Left ventricle myocardium inferior (tissue), 1 donor: ENCODE results near the gene SIPA1L2. TPM values are rescaled to one million over a fixed set of nuclear protein-coding genes. Genes with fewer than 3 reads are reported as not detected.

ENCODE experiments used
- DNase-seq: peaks from one replicate; pipeline ENCODE4 v3.0.0-alpha.2; 2020
- H3K27ac ChIP-seq: fragments of 200-600 bp; replicated peaks from 2 replicates; pipeline ENCODE4 v1.8.0; 2021
- H3K27me3 ChIP-seq: fragments of 200-600 bp; 2 replicates; pipeline ENCODE4 v1.8.0; 2021; ENCODE audit warnings: low read depth
- H3K36me3 ChIP-seq: fragments of 200-600 bp; 2 replicates; pipeline ENCODE4 v1.8.0; 2021
- H3K4me1 ChIP-seq: fragments of 200-600 bp; 2 replicates; pipeline ENCODE4 v1.8.0; 2021
- H3K4me3 ChIP-seq: fragments of 200-600 bp; 2 replicates; pipeline ENCODE4 v1.8.0; 2021; ENCODE audit warnings: mild to moderate bottlenecking, moderate library complexity
- H3K9me3 ChIP-seq: fragments of 200-600 bp; replicated peaks from 2 replicates; pipeline ENCODE4 v1.8.0; 2021
- intact Hi-C: fragments of 100-400 bp; cut with micrococcal nuclease; formaldehyde crosslinking; loops from one replicate; pipeline ENCODE4 v1.11.0; 2022
- total RNA-seq: library from RNA; stranded (reverse); fragmentation: NEBNext Ultra II Directional; extraction: Animal tissue kit (Norgen Biotek cat#: 25700); gene quantifications from one replicate; pipeline ENCODE4 v1.2.1, GENCODE V29; 2021
- TF ChIP-seq, protein P1 (sequence below): fragments of 200-600 bp; IDR thresholded peaks from 2 replicates; pipeline ENCODE4 v1.8.0; 2021; ENCODE audit warnings: antibody characterized with exemption, mild to moderate bottlenecking, borderline replicate concordance
- donor health status: DM: no; HTN: yes; CAD: no; lungs with severe emphysema.

The SIPA1L2 gene
- total RNA-seq, 1 donor from 2014 or later, result 127 TPM

DNA sequence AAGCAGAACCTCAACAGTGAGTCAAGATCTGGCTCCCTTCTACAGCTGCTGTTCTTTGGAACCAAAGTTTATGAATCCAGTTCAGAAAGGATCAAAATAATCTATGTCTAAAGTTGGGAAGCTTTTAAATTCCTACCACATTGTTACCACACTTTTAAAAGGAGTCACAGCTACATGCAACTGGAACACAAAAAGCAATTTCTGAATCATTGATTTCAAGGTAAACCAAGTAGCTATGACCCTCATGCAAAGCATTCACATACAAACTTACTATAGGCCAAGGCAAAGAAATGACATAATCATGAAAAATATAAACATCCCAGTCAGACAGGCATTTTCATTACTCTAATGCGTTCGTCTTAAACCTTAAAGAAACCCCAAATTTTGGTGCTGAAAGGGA is 3.5 kb downstream of the SIPA1L2 start:
- Histone ChIP-seq H3K4me1 (peaks cover 90% of the 10 kb centered on the region), H3K27ac (no peak overlapping the region), H3K4me3 (peak overlapping the region; percentile 91), H3K27me3 (no peaks in the 10 kb centered on the region), H3K36me3 (no peaks in the 10 kb centered on the region), H3K9me3 (no peaks in the 10 kb centered on the region)
- TF ChIP-seq, protein P1, sequence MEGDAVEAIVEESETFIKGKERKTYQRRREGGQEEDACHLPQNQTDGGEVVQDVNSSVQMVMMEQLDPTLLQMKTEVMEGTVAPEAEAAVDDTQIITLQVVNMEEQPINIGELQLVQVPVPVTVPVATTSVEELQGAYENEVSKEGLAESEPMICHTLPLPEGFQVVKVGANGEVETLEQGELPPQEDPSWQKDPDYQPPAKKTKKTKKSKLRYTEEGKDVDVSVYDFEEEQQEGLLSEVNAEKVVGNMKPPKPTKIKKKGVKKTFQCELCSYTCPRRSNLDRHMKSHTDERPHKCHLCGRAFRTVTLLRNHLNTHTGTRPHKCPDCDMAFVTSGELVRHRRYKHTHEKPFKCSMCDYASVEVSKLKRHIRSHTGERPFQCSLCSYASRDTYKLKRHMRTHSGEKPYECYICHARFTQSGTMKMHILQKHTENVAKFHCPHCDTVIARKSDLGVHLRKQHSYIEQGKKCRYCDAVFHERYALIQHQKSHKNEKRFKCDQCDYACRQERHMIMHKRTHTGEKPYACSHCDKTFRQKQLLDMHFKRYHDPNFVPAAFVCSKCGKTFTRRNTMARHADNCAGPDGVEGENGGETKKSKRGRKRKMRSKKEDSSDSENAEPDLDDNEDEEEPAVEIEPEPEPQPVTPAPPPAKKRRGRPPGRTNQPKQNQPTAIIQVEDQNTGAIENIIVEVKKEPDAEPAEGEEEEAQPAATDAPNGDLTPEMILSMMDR, result no peak
- no peak for DNase-seq
- intact Hi-C loops, result loop anchor here (10.0 kb wide), 3 partner anchors 62 to 192 kb away; no protein-coding TSS in a partner anchor

DNA sequence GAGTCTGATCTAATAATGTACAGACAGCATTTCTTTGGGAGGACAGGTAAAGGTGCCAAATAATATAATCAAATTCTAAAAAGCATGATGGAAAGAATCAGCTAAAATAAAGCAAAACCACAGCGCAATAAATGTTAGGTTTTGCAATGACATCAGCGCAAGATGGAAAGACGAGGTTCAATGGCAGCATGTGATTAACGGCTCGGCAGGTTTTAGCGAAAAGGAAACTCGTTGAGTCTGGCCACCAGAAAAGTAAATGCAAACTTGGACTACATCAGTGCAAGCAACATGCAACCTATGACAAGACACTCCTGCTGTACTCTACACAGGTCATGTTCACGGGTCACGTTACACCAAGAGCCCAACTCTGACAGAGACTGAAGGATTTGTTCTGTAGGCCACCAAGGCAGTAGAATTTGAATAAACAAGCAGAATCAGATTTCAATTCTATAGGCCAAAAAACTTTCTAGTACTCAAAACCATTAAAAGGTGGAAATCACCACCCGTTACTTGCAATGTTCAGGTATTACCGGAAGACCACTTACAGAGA is 4.5 kb downstream of the SIPA1L2 start:
- no peaks in the 10 kb centered on the region for H3K27me3 ChIP-seq
- no peaks in the 10 kb centered on the region for H3K36me3 ChIP-seq
- intact Hi-C loops, result loop anchor here (10.0 kb wide), 3 partner anchors 61 to 191 kb away; no protein-coding TSS in a partner anchor
- TF ChIP-seq, protein P1, result no peak
- no peak for DNase-seq
- peak overlapping the region; percentile 43 for H3K27ac ChIP-seq
- peaks cover 93% of the 10 kb centered on the region for H3K4me1 ChIP-seq
- no peaks in the 10 kb centered on the region for H3K9me3 ChIP-seq
- H3K4me3 ChIP-seq, result peak overlapping the region; percentile 13

DNA sequence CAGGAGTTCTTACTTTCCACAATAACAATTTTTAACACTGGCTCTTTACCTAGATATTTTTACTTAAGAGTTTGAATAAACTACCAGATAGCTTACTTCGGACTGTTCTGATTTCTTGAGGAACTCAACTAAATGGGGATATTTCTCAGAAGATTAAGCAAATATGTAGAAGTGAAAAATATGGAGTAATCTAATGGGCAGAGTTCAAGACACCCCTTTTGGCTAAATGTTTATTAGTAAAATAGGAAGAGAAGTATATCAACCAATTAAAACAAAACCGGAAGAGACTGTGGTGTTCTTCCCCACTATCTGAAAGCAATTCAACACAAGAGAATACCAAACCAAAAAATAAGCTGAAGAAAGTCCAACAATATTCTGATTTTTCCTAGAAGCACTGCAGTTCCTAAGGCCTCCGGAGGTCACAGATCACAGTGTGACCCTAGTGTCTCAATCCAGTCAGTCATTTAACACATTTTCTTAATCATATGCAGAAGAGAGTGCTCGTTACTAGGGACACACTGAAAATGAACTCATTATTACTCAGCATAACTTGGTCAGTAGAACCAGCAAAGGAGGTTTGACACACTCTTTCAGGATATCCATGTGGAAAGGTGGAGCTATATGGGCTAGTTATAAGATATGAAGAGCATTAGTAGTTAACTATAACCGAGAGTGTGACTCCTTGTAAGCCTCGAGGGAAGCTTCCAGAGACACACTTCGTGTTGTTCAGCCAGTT is 5.2 kb downstream of the SIPA1L2 start:
- TF ChIP-seq, protein P1, result no peak
- DNase-seq, result no peak
- intact Hi-C loops, result loop anchor here (10.0 kb wide), 3 partner anchors 60 to 190 kb away; no protein-coding TSS in a partner anchor
- Histone ChIP-seq H3K27ac (peak overlapping the region; percentile 43), H3K27me3 (no peaks in the 10 kb centered on the region), H3K36me3 (no peaks in the 10 kb centered on the region), H3K4me3 (peak overlapping the region; percentile 13), H3K4me1 (peaks cover 97% of the 10 kb centered on the region), H3K9me3 (no peaks in the 10 kb centered on the region)

DNA sequence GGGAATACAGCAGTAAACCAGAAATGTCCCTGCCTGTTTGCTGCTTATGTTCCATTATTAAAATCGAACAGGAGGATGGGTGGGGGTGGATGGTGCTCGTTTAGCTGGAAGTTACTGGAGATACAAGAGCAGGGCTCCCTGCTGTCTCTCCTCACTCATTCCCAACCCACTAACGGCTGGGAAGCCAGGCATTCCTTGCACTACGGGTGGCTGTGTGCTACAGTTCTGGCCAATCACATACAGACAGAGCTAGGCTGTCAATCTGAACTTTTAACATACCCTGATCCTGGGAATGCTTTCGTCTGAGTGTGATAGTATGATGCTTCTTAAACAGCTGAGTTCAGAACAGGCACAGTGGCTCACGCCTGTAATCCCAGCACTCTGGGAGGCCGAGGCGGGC is 7.0 kb downstream of the SIPA1L2 start:
- TF ChIP-seq, protein P1, result no peak
- Histone ChIP-seq H3K36me3 (no peaks in the 10 kb centered on the region), H3K27ac (peak overlapping the region; percentile 82), H3K4me1 (peaks cover 99% of the 10 kb centered on the region), H3K27me3 (no peaks in the 10 kb centered on the region), H3K4me3 (no peak overlapping the region), H3K9me3 (no peaks in the 10 kb centered on the region)
- intact Hi-C loops, result loop anchor here (10.0 kb wide), 3 partner anchors 58 to 188 kb away; no protein-coding TSS in a partner anchor
- no peak for DNase-seq

DNA sequence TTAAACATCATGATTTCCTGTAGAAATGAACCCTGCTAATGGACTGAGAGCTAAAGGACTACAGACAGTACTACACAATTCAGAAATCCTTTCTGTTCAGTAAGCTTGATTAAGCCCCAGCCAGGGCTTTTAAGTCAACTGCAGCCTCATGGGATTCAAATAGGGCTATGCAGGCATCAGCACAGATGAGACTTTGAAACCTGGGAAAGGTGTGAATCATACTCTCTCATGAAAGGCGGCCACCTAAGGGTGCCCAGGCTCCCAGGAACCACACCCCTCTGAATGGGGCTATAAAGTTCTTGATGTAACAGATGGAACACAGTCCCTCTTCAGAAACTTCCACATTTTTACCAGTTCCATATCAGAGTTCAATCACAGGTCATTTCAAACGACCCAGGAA is 7.6 kb downstream of the SIPA1L2 start:
- no peaks in the 10 kb centered on the region for H3K9me3 ChIP-seq
- no peaks in the 10 kb centered on the region for H3K27me3 ChIP-seq
- DNase-seq, result no peak
- H3K27ac ChIP-seq, result peak overlapping the region; percentile 82
- H3K36me3 ChIP-seq, result no peaks in the 10 kb centered on the region
- peaks cover 99% of the 10 kb centered on the region for H3K4me1 ChIP-seq
- intact Hi-C loops, result loop anchor here (10.0 kb wide), 3 partner anchors 58 to 188 kb away; no protein-coding TSS in a partner anchor
- no peak overlapping the region for H3K4me3 ChIP-seq
- TF ChIP-seq, protein P1, result no peak
